Right lobe of liver (tissue), 6 donors: ENCODE results near the gene CD2AP. TPM values are rescaled to one million over a fixed set of nuclear protein-coding genes. Genes with fewer than 3 reads are reported as not detected.

ENCODE experiments used
- ATAC-seq, 4 donors: fragments of 200-7000 bp; cut with Tn5 transposase; one replicate each; pipeline ENCODE4 v1.9.1; 2020; ENCODE audit warnings: mild to moderate bottlenecking in 4 of 4, moderate library complexity in 4 of 4
- DNase-seq, 3 donors: peaks; one replicate each; pipeline ENCODE4 v3.0.0-alpha.2; 2020
- H3K27ac ChIP-seq, 3 donors: fragments of 200-600 bp; one replicate each; pipeline ENCODE4 v1.8.0; 2022
- H3K27me3 ChIP-seq, 2 donors: fragments of 200-600 bp; one replicate each; pipeline ENCODE4 v1.8.0; 2022
- H3K36me3 ChIP-seq, 4 donors: fragments of 200-600 bp; sonication (generic) in 1 of 4; one replicate each; pipeline versions ENCODE4 v1.5.1 to v1.8.0; 2017 to 2022; ENCODE audit warnings: control low read depth in 1 of 4
- H3K4me1 ChIP-seq, 4 donors: fragments of 200-600 bp; sonication (generic) in 1 of 4; one replicate each; pipeline versions ENCODE4 v1.5.1 to v1.8.0; 2017 to 2022; ENCODE audit warnings: control low read depth in 1 of 4
- H3K4me3 ChIP-seq, 3 donors: fragments of 200-600 bp; one replicate each; pipeline ENCODE4 v1.8.0; 2022
- H3K9me3 ChIP-seq, 4 donors: fragments of 200-600 bp; sonication (generic) in 1 of 4; one replicate each; pipeline versions ENCODE4 v1.5.1 to v1.8.0; 2017 to 2022; ENCODE audit warnings: control low read depth in 1 of 4
- CTCF ChIP-seq, 4 donors: fragments of 200-600 bp in 3 of 4; fragments of 450-650 bp in 1 of 4; IDR thresholded peaks; one replicate each; pipeline versions ENCODE4 v1.5.1 to v1.8.0; 2016 to 2022; ENCODE audit warnings: antibody characterized with exemption in 4 of 4, mild to moderate bottlenecking in 2 of 4
- POLR2A ChIP-seq: fragments of 450-650 bp; IDR thresholded peaks from one replicate; pipeline ENCODE4 v1.6.1; 2017; ENCODE audit warnings: antibody characterized with exemption, mild to moderate bottlenecking
- WGBS: methylation state at CpG from one replicate; pipeline ENCODE4 v1.1.6; 2018; ENCODE audit warnings: low coverage, low lambda C conversion rate; ENCODE audit not compliant: insufficient coverage; ENCODE audit errors: missing lambda C conversion rate; 5-methylcytosine and 5-hydroxymethylcytosine counted together
- intact Hi-C, 2 donors: fragments of 100-400 bp; cut with DNase I; formaldehyde crosslinking; loops; one replicate each; pipeline versions ENCODE4 v1.11.2 to v1.14.1; 2022
- total RNA-seq, 6 experiments: library from RNA; depleted of rRNA in 2 of 6; stranded (reverse); fragments of >200 nt in 2 of 6; fragmentation: NEBNext Ultra II Directional in 3 of 6; extraction: Animal tissue kit (Norgen Biotek cat#: 25700) in 3 of 6; gene quantifications; one replicate each; pipeline versions ENCODE4 v1.1.0 to v1.2.4, GENCODE V29; 2016 to 2023
- donor health status: DM: no; HTN: yes; CAD: no.
- donor health status: DM: no; HTN: no; CAD: no.
- donor health status: DM: no; HTN: no; CAD: no.
- donor health status: DM: no; HTN: yes; CAD: no.
- donor health status: DM: no; HTN: yes; CAD: no.

CD2AP gene
- total RNA-seq, 6 experiments from 2014 or later = 12.0 to 24.8 (median 15.1) TPM

GRCh38 chr6:47473791-47474346 lies 3.7 kb upstream of the CD2AP start:
- no peak for TF ChIP-seq POLR2A
- TF ChIP-seq CTCF (IDR thresholded peaks at IDR 0.05) = no peak
- ATAC-seq (no peak), DNase-seq (no peak)
- intact Hi-C loops = no loop called here
- Histone ChIP-seq H3K36me3 (no peaks in the 10 kb centered on the region), H3K9me3 (no peaks in the 10 kb centered on the region), H3K27ac (no peak overlapping the region), H3K4me3 (no peak overlapping the region), H3K4me1 (peaks cover 0 to 5% (median 0%) of the 10 kb centered on the region in 4 donors), H3K27me3 (no peaks in the 10 kb centered on the region)
- WGBS = 70% methylated on average over 1 of the region's 1 CpG

GRCh38 chr6:47475319-47475816 lies 2.2 kb upstream of the CD2AP start:
- peaks cover 0 to 18% (median 2%) of the 10 kb centered on the region in 4 donors for H3K4me1 ChIP-seq
- no peaks in the 10 kb centered on the region for H3K9me3 ChIP-seq
- intact Hi-C loops = no loop called here
- no peak for TF ChIP-seq POLR2A
- H3K36me3 ChIP-seq = no peaks in the 10 kb centered on the region
- ATAC-seq (no peak), DNase-seq (no peak)
- 95% methylated on average over 5 of the region's 5 CpGs for WGBS
- no peak overlapping the region for H3K27ac ChIP-seq
- no peaks in the 10 kb centered on the region for H3K27me3 ChIP-seq
- no peak overlapping the region for H3K4me3 ChIP-seq

- no peaks in the 10 kb centered on the region for H3K36me3 ChIP-seq
- intact Hi-C loops = no loop called here
- H3K27me3 ChIP-seq = no peaks in the 10 kb centered on the region
- H3K9me3 ChIP-seq = no peaks in the 10 kb centered on the region
- H3K27ac ChIP-seq = peak overlapping the region; percentile 84 to 96 (median 96)
- TF ChIP-seq POLR2A (no peak), CTCF (IDR thresholded peaks at IDR 0.05) (no peak)
- DNase-seq (no peak), ATAC-seq (peak; percentile 1 to 11 (median 8))
- H3K4me3 ChIP-seq = peak overlapping the region; percentile 68 to 88 (median 86)
- WGBS = 7% methylated on average over 11 of the region's 21 CpGs
- H3K4me1 ChIP-seq = peaks cover 0 to 23% (median 4%) of the 10 kb centered on the region in 4 donors
Observed at GRCh38 chr6:47476781-47477496, 650 bp upstream of the CD2AP start.

- peak overlapping the region; percentile 68 to 88 (median 86) for H3K4me3 ChIP-seq
- no peaks in the 10 kb centered on the region for H3K36me3 ChIP-seq
- peak; percentile 44 to 60 (median 52) for ATAC-seq
- WGBS = 0% methylated on average over 19 of the region's 31 CpGs
- H3K27ac ChIP-seq = peak overlapping the region; percentile 84 to 96 (median 96)
- H3K9me3 ChIP-seq = no peaks in the 10 kb centered on the region
- no peak for TF ChIP-seq CTCF (IDR thresholded peaks at IDR 0.05)
- TF ChIP-seq POLR2A = peak; percentile 9
- intact Hi-C loops = no loop called here
- H3K27me3 ChIP-seq = no peaks in the 10 kb centered on the region
- H3K4me1 ChIP-seq = peaks cover 0 to 30% (median 9%) of the 10 kb centered on the region in 4 donors
- DNase-seq = peak in 1 of 3 donors; percentile 51
Observed at GRCh38 chr6:47478233-47479139, 897 bp downstream of the CD2AP start.
